Loucy (cell line): ENCODE results near the gene CCDC141.

Experiments
- H2AFZ ChIP-seq: fragments of 200-600 bp; sonication (generic); 2 replicates; pipeline ENCODE4 v1.6.0; 2016; ENCODE audit warnings: antibody characterized with exemption, mild to moderate bottlenecking, low read length, moderate library complexity
- H3F3A ChIP-seq: fragments of 200-600 bp; 2 replicates; pipeline ENCODE4 v1.6.0; 2016; ENCODE audit warnings: antibody characterized with exemption, low read depth, mild to moderate bottlenecking
- H3K27me3 ChIP-seq: fragments of 200-600 bp; sonication (generic); 2 replicates; pipeline ENCODE4 v1.6.1; 2014; ENCODE audit warnings: low read length, mild to moderate bottlenecking; ENCODE audit not compliant: insufficient read depth, poor library complexity, severe bottlenecking
- H3K36me3 ChIP-seq: fragments of 200-600 bp; sonication (generic); 2 replicates; pipeline ENCODE4 v1.6.1; 2016; ENCODE audit warnings: low read length; ENCODE audit not compliant: insufficient read depth
- H3K4me1 ChIP-seq: fragments of 200-600 bp; sonication (generic); 2 replicates; pipeline ENCODE4 v1.5.1; 2014; ENCODE audit warnings: low read length, mild to moderate bottlenecking; ENCODE audit not compliant: insufficient read depth, poor library complexity, severe bottlenecking
- H3K4me2 ChIP-seq: fragments of 200-600 bp; sonication (generic); 2 replicates; pipeline ENCODE4 v1.6.0; 2014; ENCODE audit warnings: antibody characterized with exemption, low read length, low read depth, mild to moderate bottlenecking; ENCODE audit not compliant: poor library complexity, severe bottlenecking
- H3K4me3 ChIP-seq: fragments of 200-600 bp; sonication (generic); 2 replicates; pipeline ENCODE4 v1.5.1; 2014; ENCODE audit warnings: low read length, mild to moderate bottlenecking, mixed read lengths; ENCODE audit not compliant: poor library complexity, severe bottlenecking
- H3K79me2 ChIP-seq: fragments of 200-600 bp; sonication (generic); 2 replicates; pipeline ENCODE4 v1.6.1; 2014; ENCODE audit warnings: low read length; ENCODE audit not compliant: insufficient read depth
- H3K9ac ChIP-seq: fragments of 200-600 bp; sonication (generic); 2 replicates; pipeline ENCODE4 v1.6.0; 2014; ENCODE audit warnings: mild to moderate bottlenecking, low read depth, low read length, moderate library complexity; ENCODE audit not compliant: poor library complexity, severe bottlenecking
- H3K9me2 ChIP-seq: fragments of 200-600 bp; sonication (generic); replicated peaks from 2 replicates; pipeline ENCODE4 v1.6.1; 2016; ENCODE audit warnings: low read depth, low read length, mixed read lengths
- H3K9me3 ChIP-seq: fragments of 200-600 bp; sonication (generic); 2 replicates; pipeline ENCODE4 v1.6.1; 2014; ENCODE audit warnings: mild to moderate bottlenecking, antibody characterized with exemption, low read length, low read depth; ENCODE audit not compliant: insufficient read depth
- H4K20me1 ChIP-seq: fragments of 200-600 bp; sonication (generic); 2 replicates; pipeline ENCODE4 v1.6.0; 2014; ENCODE audit warnings: antibody characterized with exemption, low read length, mild to moderate bottlenecking; ENCODE audit not compliant: insufficient read depth, poor library complexity, severe bottlenecking
- CTCF ChIP-seq: fragments of 200-600 bp; sonication (generic); conservative IDR thresholded peaks from 2 replicates; pipeline ENCODE4 v1.5.1; 2014; ENCODE audit warnings: mild to moderate bottlenecking, antibody characterized with exemption, low read length
- EZH2phosphoT487 ChIP-seq: fragments of 200-600 bp; IDR thresholded peaks from 2 replicates; pipeline ENCODE4 v1.6.1; 2018; ENCODE audit warnings: antibody characterized with exemption, mild to moderate bottlenecking, moderate library complexity, borderline replicate concordance

The CCDC141 gene

GRCh38 chr2:179072527-179072926 is 22.6 kb upstream of the CCDC141 start:
- no peak overlapping the region for H2AFZ ChIP-seq
- no peaks in the 10 kb centered on the region for H3K27me3 ChIP-seq
- no peaks in the 10 kb centered on the region for H3K36me3 ChIP-seq
- no peak overlapping the region for H3K4me2 ChIP-seq
- no peak overlapping the region for H3K4me3 ChIP-seq
- no peak overlapping the region for H3K9ac ChIP-seq
- H3K4me1 ChIP-seq, result no peaks in the 10 kb centered on the region
- no peaks in the 10 kb centered on the region for H3F3A ChIP-seq
- no peaks in the 10 kb centered on the region for H3K79me2 ChIP-seq
- no peak for TF ChIP-seq CTCF
- H3K9me2 ChIP-seq, result no peaks in the 10 kb centered on the region
- peaks cover 2% of the 10 kb centered on the region; the same call in 1 of the 2 replicates for H3K9me3 ChIP-seq
- no peaks in the 10 kb centered on the region for H4K20me1 ChIP-seq

- H2AFZ ChIP-seq, result no peak overlapping the region
- H3K4me2 ChIP-seq, result no peak overlapping the region
- H4K20me1 ChIP-seq, result no peaks in the 10 kb centered on the region
- H3K36me3 ChIP-seq, result no peaks in the 10 kb centered on the region
- no peak overlapping the region for H3K4me3 ChIP-seq
- H3K9me3 ChIP-seq, result peaks cover 4% of the 10 kb centered on the region; the same call in 1 of the 2 replicates
- H3K4me1 ChIP-seq, result no peaks in the 10 kb centered on the region
- TF ChIP-seq EZH2phosphoT487, result no peak
- no peak for TF ChIP-seq CTCF
- H3K79me2 ChIP-seq, result no peaks in the 10 kb centered on the region
- H3K9me2 ChIP-seq, result no peaks in the 10 kb centered on the region
- no peaks in the 10 kb centered on the region for H3K27me3 ChIP-seq
- no peaks in the 10 kb centered on the region for H3F3A ChIP-seq
- no peak overlapping the region for H3K9ac ChIP-seq
Measured at GRCh38 chr2:179071810-179072355, 21.9 kb upstream of the CCDC141 start.

- Histone ChIP-seq H2AFZ (no peak overlapping the region), H3K9ac (no peak overlapping the region), H3K36me3 (no peaks in the 10 kb centered on the region), H3K4me2 (no peak overlapping the region), H3K79me2 (no peaks in the 10 kb centered on the region), H4K20me1 (no peaks in the 10 kb centered on the region), H3F3A (no peaks in the 10 kb centered on the region), H3K4me3 (no peak overlapping the region), H3K9me2 (no peaks in the 10 kb centered on the region), H3K9me3 (peaks cover 4% of the 10 kb centered on the region; the same call in 1 of the 2 replicates), H3K4me1 (no peaks in the 10 kb centered on the region), H3K27me3 (no peaks in the 10 kb centered on the region)
- TF ChIP-seq CTCF (no peak), EZH2phosphoT487 (no peak)
Measured at GRCh38 chr2:179070895-179071294, 21.0 kb upstream of the CCDC141 start.
